ENCODE measurements around the gene HSFX3. TPM values are rescaled to one million over a fixed set of nuclear protein-coding genes. Genes with fewer than 3 reads are reported as not detected.
"Not testable (repeated sequence)": the region's sequence is repeated elsewhere in the genome, so short reads cannot be mapped to it uniquely, and the experiment has no call there.

Gene HSFX3
- total RNA-seq, 6 donors from 2014 or later, result not detected

- H3K27me3 ChIP-seq; H3K27ac ChIP-seq; H3K4me1 ChIP-seq; ATAC-seq (ENCODE audit: low FRiP score in 2 of 2); DNase-seq; H3K9me3 ChIP-seq; H3K4me3 ChIP-seq: not testable (repeated sequence)
- peaks cover 0 to 11% (median 2%) of the 10 kb centered on the region in 4 donors for H3K36me3 ChIP-seq
- WGBS, 2 donors, result no CpG with 5 or more reads among the region's 3 CpGs
These were observed 16.9 kb downstream of the HSFX3 start for GRCh38 chrX:149532868-149533267.

GRCh38 chrX:149531599-149531998 is 18.1 kb downstream of the HSFX3 start:
- H3K4me1 ChIP-seq, result no peaks in the 10 kb centered on the region
- H3K9me3 ChIP-seq, result no peaks in the 10 kb centered on the region
- no peaks in the 10 kb centered on the region for H3K27me3 ChIP-seq
- TF ChIP-seq EP300 (IDR thresholded peaks at IDR 0.05), result no peak
- no peak for TF ChIP-seq POLR2A (IDR thresholded peaks at IDR 0.05)
- no peak for TF ChIP-seq POLR2AphosphoS5 (IDR thresholded peaks at IDR 0.05)
- no peak for DNase-seq
- peaks cover 0 to 11% (median 2%) of the 10 kb centered on the region in 4 donors for H3K36me3 ChIP-seq
- 69 to 91% methylated on average over 1 to 2 of the region's 2 CpGs for WGBS, 2 donors
- H3K4me3 ChIP-seq, result no peak overlapping the region
- ATAC-seq (ENCODE audit: low FRiP score in 2 of 2), result peak in 1 of 2 donors; percentile 35
- H3K27ac ChIP-seq, result no peak overlapping the region

- Histone ChIP-seq H3K27me3 (no peaks in the 10 kb centered on the region), H3K4me3 (no peak overlapping the region), H3K27ac (no peak overlapping the region), H3K36me3 (peaks cover 0 to 6% (median 0%) of the 10 kb centered on the region in 4 donors), H3K4me1 (no peaks in the 10 kb centered on the region), H3K9me3 (no peaks in the 10 kb centered on the region)
- WGBS, 2 donors, result 30 to 87% methylated on average over 1 of the region's 1 CpG
- TF ChIP-seq POLR2AphosphoS5 (IDR thresholded peaks at IDR 0.05), result no peak
- TF ChIP-seq POLR2A (IDR thresholded peaks at IDR 0.05), result no peak
- TF ChIP-seq EP300 (IDR thresholded peaks at IDR 0.05), result no peak
- TF ChIP-seq CTCF (IDR thresholded peaks at IDR 0.05), result no peak
- no peak for DNase-seq
- ATAC-seq (ENCODE audit: low FRiP score in 2 of 2), result no peak
These were observed 21.3 kb downstream of the HSFX3 start for GRCh38 chrX:149528381-149528780.

- Histone ChIP-seq H3K4me1 (no peaks in the 10 kb centered on the region), H3K36me3 (peaks cover 0 to 6% (median 0%) of the 10 kb centered on the region in 4 donors), H3K27ac (no peak overlapping the region), H3K4me3 (no peak overlapping the region), H3K27me3 (no peaks in the 10 kb centered on the region), H3K9me3 (no peaks in the 10 kb centered on the region)
- TF ChIP-seq EP300 (IDR thresholded peaks at IDR 0.05) (no peak), CTCF (IDR thresholded peaks at IDR 0.05) (peak; percentile 29 to 50 (median 36))
- ATAC-seq (ENCODE audit: low FRiP score in 2 of 2) (no peak), DNase-seq (no peak)
- WGBS, 2 donors, result 40 to 64% methylated on average over 1 of the region's 1 CpG
These were observed 22.0 kb downstream of the HSFX3 start for GRCh38 chrX:149527705-149528104.

GRCh38 chrX:149526318-149527033 is 23.2 kb downstream of the HSFX3 start:
- not testable (repeated sequence) for H3K4me3 ChIP-seq; DNase-seq; H3K9me3 ChIP-seq; H3K4me1 ChIP-seq; H3K27me3 ChIP-seq; H3K36me3 ChIP-seq; ATAC-seq (ENCODE audit: low FRiP score in 2 of 2); H3K27ac ChIP-seq
- 80 to 100% methylated on average over 1 to 4 of the region's 13 CpGs for WGBS, 2 donors

GRCh38 chrX:149525903-149526302 is 23.8 kb downstream of the HSFX3 start:
- peak; percentile 23 to 37 for ATAC-seq (ENCODE audit: low FRiP score in 2 of 2)
- 57% methylated on average over 5 of the region's 5 CpGs; no CpG with 5 or more reads in 1 of the 2 donors for WGBS, 2 donors
- DNase-seq, H3K27ac ChIP-seq, H3K36me3 ChIP-seq, H3K4me3 ChIP-seq, H3K27me3 ChIP-seq, H3K4me1 ChIP-seq, H3K9me3 ChIP-seq: not testable (repeated sequence)

GRCh38 chrX:149525389-149525788 is 24.3 kb downstream of the HSFX3 start:
- not testable (repeated sequence) for H3K36me3 ChIP-seq, H3K4me1 ChIP-seq, H3K27me3 ChIP-seq, H3K27ac ChIP-seq, H3K4me3 ChIP-seq, H3K9me3 ChIP-seq
- peak; percentile 73 to 94 for ATAC-seq (ENCODE audit: low FRiP score in 2 of 2)
- WGBS, 2 donors, result 35% methylated on average over 5 of the region's 10 CpGs; no CpG with 5 or more reads in 1 of the 2 donors
- DNase-seq, result peak in 1 of 2 donors; percentile 58

All from upper lobe of left lung (tissue), 6 donors.